GM11168 (cell line): ENCODE data around the gene PTPRN2.
"Not testable (repeated sequence)": the region's sequence is repeated elsewhere in the genome, so short reads cannot be mapped to it uniquely, and the experiment has no call there.

ENCODE experiments used
- in situ Hi-C: fragments of 300-500 bp; cut with MboI; formaldehyde crosslinking; loops from one replicate; pipeline ENCODE4 v1.12.0; 2022; ENCODE audit warnings: low sequenced_read_pairs; ENCODE audit not compliant: unreplicated experiment

The PTPRN2 gene

DNA sequence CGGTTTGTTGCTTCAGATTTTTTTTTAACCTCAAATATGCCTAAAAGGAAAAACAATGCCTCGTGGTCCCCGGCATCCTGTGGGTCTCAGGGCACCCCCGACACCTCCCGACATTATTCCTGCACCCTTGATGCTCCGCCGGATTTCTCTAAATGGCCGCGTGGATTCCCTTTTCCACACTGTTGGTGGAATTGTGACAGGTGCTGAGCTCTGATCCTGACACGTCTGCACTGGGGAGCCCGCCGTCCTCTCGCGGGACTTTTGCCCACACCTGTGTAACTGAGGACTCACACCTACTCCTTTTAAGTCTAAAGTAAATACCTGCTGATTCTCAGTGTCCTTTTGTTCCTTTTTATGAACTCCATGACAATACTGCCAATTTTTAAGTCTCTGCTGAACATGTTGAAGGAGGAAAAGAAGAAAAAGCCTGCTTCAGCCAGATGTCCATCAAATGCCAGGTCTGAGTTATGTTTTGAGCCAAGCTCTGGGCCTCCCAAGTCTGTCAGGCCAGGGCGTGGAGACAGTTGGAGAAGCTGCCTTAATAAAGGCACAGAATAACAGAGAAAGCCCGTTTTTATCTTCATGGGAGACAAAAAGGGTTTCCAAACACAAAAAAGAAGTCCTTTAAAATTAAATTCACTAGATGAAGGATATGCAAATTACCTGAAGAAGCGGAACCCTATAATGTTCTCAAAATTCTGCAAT lies 682.6 kb downstream of the PTPRN2 start:
- in situ Hi-C loops: no loop called here

DNA sequence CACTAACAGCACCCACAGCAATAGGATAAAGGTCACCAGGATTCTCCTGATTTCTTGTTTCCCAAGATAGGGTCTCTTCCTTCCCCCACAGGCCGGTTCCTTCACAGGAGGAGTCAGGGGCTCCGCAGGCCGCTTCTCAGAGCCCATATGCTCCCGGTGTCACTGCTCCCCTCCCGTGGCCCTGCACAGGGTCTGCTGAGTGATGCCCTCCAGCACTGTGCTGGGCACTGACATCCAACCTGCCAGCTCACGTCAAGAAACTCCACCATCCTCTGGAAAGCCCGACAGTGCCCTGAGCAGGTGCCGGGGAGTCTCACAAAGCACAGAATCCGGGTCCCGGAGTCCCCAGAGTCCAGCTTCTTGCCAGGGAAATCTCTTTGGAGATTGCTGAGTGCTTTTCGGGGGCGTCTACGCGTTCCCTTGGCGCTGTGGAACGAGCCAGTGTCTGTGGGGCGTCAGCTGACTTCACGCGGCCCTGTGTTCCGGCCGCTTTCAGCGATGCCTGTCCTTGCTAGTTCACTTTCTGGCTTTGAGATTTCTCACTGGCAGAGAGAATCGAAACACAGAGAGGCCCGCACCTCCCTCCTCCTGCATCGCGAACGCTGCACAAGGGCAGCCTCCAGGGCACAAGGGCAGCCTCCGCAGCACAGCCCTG lies 683.3 kb downstream of the PTPRN2 start:
- in situ Hi-C loops: no loop called here

DNA sequence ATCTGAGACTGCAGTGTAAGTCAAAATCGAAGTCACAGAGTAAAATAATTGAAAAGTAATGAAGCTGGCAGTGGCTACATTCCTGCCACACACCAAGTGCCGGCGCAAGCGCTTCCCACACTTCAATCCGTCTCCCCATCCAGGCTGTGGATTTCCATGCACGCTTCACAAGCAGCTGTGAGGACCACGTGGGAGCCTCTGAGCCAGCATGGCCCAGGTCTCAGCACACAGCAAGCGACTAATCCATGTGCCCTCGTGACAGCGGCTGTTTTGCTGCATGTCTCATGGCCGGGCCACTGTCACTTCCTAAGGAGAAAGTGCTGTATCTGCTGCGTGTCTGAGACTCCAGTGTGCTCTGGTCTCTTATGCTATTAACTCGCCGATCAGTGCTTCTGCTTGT lies 683.9 kb downstream of the PTPRN2 start:
- in situ Hi-C loops: no loop called here

DNA sequence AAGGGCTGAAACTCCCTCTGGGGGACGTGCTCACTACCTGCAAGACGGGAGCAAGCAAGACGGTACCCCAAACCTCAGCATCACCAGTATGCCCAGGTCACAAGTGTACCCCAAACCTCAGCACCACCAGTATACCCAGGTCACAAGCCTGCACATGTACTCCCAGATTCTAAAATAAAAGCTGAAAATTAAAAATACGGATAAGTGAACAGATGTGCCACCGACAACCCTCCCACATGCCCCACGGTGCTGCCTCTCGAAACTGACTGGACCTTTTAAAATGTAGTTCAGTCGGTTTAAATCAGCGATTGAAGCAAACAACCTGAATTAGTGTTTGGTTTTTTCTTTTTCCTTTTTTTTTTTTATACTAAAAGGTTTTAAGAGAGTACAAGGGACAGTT lies 684.3 kb downstream of the PTPRN2 start:
- in situ Hi-C loops: no loop called here

DNA sequence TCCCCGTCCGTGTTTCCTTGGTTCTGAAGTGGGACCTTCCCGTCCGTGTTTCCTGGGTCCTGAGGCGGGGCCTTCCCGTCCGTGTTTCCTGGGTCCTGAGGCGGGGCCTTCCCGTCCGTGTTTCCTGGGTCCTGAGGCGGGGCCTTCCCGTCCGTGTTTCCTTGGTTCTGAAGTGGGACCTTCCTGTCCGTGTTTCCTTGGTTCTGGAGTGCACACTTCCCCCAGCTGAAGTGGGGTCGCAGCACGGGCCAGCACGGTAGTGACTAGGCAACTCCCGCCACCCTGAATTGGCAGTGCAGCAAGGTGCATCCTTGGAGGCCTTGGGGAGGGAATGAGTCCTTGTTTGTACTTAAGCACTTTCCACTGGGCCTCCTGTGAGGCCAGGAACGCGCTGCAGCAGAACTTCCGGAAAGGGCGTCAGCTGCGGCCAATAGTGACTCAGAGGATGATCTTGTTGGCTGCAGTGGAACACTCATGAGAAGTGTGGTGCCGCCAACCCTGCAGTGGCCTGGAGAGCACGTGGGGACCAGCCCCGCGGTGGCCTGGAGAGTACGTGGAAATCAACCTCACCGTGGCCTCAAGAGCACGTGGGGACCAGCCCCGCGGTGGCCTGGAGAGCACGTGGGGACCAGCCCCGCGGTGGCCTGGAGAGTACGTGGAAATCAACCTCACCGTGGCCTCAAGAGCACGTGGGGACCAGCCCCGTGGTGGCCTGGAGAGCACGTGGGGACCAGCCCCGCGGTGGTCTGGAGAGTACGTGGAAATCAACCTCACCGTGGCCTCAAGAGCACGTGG lies 685.6 kb downstream of the PTPRN2 start:
- in situ Hi-C loops: not testable (repeated sequence)

DNA sequence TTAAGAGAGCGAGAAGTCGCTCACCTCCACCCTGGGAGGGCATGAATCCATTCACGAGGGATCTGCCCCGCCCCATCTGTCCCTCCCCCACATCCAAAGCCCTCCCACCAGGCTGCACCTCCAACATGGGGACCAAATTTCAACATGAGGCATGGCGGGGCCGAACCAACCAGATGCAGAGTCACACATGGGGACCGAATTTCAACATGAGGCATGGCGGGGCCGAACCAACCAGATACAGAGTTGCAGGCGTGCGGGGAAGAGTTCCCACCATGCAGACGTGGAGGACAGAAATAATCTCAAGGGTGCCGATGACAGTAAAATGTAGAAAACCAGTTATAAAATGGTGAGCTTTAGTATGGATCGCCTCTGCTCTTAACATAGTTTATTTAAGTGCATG lies 686.5 kb downstream of the PTPRN2 start:
- in situ Hi-C loops: no loop called here

DNA sequence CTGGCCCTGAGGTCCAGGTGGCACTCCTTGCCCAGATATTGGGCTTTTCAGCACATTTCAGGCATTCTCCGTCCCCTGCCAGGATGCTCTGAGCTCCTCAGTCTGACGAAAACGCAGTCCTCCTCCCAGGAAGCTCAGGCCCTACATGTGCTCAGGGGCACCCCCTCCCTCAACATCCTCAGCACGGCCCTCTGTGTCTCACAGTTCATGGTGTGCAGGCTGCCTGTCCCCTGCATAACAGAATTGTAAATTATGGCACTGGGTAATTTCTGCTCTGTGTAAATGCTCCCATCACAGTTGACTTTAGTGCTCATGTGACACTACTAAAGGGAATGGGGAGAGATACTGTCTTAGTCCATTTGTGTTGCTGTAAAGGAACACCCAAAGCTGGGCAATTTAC lies 687.1 kb downstream of the PTPRN2 start:
- in situ Hi-C loops: no loop called here

DNA sequence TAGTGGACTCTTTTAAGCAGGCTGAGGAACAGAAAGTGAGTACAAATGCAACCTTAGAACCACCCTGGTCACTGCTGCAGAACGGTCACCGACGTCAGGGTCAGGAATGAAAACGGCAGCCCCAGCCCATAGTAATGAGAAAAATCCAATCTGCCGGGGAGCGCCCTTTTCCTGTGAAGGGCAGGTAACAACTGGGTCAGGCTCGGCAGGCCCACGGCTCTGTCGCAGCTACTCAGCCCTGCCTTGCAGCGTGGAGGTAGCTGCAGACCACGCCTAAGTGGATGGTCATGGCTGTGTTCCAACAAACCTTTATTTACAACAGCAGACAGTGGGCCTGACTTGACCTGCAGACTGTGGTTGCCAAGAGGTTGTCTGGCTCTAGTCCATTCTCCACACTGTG lies 687.6 kb downstream of the PTPRN2 start:
- in situ Hi-C loops: no loop called here

DNA sequence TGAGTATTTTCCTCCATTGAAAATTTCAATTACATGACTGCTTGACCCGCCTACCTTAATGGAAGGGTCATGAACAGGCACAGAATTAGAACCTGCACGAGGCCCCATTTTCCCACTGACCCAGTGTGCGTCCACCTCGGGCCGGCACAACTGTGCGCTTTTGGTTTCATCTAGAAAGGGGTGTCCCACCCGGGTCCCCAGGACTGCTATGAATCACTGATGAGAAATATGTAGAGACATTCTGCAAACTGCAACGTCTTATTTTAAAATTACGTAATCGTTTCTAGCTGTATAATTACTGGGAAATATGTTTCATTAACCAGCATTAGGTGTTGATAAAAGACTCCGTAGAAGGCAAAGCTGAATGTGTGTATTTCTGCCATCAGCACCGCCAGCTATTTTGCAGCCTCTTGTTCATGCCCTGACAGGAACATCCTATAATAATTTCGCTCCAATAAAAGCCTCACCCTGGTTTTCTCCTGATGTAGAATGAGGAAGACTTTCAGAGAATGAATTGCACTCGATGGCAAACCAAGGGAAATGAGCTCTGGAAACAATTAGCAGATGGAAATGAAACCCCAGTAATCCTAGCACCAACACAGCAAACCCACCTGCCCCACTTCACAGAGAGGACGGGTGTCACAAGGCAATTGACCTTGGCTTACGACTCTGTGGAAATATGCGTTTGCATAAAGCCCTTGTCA lies 688.7 kb downstream of the PTPRN2 start:
- in situ Hi-C loops: no loop called here

DNA sequence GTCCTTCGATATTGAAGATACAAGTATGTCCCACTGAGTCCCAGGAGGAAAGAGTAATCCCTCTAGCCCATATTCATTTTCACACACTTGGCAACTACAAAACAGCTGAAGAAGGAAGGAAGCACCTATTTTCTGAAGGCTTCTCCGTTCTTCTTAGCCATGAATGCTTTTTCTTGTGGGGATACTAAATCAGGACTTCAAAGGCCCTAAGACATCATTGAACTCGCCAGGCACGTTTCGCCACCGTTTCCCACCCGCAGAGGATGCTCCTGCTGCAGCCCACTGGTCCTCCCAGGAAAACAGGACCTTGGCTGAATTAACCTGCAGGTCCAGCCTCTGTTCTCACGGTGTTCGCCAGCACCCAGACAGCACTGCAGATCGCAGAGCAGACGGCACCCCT lies 689.4 kb downstream of the PTPRN2 start:
- in situ Hi-C loops: no loop called here

DNA sequence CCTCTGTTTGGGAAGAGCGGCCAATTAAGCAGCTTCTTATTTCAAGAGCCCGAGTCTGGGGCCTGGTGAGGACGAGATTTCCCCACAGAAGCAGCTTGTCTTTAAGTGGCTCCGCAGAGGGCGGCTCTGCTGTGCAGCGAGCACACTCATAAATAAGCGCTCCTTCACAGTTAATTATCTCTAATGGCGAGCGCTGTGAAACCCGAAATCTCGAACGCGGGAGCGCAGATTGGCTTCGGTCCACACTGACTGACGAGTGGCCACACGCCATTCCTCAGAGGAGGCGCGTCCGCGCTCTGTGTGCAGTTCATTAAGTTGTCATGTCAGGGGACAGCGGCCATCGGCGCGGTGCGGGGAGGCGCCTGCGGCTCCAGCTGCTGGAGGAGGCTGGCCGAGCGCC lies 689.9 kb downstream of the PTPRN2 start:
- in situ Hi-C loops: no loop called here

DNA sequence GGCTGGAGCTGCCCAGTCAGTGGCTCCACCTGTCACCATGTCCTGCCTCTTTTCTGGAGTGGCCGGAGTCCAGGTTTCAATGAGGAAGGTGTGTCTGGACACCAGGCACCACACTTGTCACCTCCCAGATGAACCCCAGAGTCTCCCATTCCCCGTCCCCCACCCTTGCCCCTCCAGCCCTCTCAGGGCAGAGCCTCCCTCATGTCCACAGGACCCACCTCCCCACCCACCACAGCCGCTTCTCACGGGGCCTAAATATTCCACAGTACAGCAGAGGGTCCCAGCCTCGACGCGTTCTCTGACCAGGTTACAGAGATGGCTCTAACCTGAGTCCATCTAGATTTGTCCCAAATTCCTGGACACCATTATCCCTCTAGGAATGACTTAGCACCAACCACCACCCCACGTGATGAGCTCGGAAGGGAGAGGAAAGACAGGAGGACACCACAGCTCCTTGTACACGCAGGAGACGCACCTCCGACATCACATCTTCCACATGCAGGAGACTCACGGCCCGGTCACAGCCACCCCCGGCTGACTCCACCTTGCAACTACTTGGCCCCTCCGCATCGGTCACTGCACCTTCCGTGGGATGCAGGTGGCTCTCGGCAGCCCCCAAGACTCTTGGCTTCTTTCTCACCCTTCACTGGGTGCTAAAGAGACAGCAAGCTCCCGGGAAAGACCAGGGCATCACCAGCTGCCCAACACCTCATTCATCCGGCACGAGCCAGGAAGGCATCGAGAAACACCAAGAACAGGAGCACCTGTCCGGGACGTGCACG lies 690.7 kb downstream of the PTPRN2 start:
- in situ Hi-C loops: no loop called here

DNA sequence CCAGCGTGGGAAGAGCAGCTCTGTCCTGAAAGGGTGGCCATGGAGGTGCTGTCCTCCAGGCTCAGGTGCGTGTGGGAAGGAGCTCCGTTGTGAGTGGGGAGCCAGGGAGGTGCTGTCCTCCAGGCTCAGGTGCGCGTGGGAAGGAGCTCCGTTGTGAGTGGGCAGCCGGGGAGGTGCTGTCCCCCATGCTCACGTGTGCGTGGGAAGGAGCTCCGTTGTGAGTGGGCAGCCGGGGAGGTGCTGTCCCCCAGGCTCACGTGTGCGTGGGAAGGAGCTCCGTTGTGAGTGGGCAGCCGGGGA lies 691.3 kb downstream of the PTPRN2 start:
- in situ Hi-C loops: not testable (repeated sequence)

DNA sequence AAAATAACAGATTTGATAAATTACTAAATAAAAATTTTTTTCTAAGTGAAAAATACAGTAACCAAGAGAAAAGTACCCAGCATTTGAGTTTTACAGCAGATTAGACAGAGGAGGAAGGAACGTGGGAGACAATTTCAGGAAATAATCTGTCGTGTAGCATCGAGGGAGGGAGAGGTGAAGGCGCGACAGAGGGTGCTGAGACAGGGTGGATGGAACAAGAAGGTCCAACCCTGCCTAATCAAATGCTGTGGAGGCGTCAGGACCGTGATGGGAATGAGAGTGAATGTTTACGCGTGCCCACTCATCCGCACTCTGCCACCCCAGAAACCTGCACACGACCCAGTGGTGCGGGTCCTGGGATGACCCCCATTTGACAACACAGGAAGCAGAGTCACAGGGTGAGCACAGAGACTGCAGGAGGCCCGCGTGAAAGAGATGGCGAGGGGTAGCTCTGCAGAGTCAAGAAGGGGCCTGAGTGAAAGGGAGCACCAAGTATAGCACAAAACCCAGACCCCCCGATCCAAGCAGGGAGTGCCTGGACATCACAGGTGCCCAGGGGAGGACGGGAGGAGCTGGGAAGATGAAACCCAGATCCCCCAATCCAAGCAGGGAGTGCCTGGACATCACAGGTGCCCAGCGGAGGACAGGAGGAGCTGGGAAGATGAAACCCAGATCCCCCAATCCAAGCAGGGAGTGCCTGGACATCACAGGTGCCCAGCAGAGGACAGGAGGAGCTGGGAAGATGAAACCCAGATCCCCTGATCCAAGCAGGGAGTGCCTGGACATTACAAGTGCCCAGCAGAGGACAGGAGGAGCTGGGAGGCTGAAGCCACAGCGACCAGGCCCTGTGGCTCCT lies 691.9 kb downstream of the PTPRN2 start:
- in situ Hi-C loops: no loop called here

DNA sequence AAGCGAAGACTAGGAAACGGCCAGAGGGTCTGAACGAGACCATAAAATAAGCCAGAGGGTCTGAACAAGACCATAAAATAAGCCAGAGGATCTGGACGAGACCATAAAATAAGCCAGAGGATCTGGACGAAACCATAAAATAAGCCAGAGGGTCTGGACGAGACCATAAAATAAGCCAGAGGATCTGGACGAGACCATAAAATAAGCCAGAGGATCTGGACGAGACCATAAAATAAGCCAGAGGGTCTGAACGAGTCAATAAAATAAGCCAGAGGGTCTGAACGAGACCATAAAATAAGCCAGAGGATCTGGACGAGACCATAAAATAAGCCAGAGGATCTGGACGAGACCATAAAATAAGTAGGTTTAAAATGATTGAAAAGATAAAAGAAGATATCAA lies 692.5 kb downstream of the PTPRN2 start:
- in situ Hi-C loops: not testable (repeated sequence)

DNA sequence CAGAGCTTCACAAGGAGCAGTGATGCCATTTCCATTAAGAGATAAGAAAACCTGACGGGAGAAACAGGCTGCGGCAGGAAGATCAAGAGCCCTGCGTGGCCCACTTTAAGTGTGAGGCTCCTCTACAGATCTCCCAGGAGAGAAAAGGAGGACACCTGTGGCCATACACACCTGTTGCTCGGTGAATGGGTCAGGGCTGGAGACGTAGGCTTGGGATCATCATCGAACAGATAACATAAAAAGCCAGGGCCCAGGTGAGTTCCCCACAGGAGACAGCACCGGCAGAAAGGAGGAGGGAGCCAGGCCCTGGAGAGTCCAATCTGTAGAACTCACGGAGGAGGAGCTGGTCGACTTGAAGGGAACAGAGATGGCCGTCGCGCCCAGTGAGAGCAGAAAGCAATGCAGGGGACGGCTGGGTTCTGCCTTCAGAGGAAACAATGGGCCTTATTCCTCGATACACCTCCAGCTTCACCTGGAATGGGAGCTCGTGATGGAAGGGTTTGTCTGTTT lies 694.0 kb downstream of the PTPRN2 start:
- in situ Hi-C loops: no loop called here

DNA sequence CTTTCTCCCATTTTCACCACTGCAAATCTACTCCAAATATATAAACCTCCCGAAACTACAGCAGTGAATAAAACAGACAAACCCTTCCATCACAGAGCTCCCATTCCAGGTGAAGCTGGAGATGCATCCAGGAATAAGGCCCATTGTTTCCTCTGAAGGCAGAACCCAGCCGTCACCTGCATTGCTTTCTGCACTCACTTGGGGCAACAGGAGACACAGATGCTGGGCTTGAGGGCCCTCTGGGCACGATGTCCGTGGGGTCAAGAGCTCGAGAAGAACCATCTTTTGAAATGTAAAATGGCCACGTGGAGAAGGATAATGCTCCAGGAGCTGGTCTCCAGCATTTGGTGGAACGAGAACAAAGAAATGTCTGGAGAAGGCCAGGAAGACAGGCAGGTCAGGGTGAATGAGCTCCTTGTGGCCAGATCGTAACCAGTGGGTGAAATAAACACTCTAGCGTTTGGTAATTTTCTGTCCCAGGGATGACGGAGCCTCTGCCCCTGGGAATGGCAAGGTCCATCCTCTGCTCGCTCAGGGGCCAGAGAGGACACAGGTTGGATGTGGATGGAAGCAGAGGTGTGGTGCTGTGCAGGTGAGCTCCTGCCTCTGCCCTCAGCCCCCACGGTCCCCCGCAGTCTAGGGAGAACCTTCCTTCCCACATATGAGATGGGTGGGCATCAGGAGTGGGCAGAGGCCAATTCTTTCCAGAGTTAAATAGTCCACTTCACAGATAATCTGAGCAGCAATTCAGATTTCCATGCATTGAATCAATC lies 694.7 kb downstream of the PTPRN2 start:
- in situ Hi-C loops: no loop called here

DNA sequence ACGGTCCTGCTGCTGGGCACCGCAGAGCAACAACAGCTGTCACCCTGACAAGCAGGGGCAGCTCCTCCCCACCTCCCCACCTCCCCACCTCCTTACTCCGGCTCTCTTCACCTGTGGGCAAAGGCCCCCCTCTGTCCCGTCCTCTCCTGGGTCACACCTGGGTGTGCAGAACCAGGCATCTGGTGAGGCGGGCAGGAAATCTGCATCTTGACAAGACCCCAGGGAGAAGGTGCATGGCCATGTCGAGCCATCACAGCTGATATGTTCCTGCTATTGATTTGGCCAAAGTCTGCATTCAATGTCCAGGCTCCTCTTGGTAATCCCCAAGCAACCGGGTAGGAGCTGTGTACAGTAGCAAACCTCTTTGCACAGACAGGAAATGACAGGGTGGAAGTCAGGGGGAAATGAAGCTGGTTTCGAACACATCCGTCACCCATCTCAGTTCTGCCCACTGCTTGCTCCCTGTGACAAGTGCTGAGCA lies 696.7 kb downstream of the PTPRN2 start:
- in situ Hi-C loops: no loop called here
